GM19099 (cell line): ENCODE measurements around the gene CELF5.

Experiments used
- POLR2A ChIP-seq: IDR thresholded peaks from 3 replicates; pipeline ENCODE4 v1.6.1; 2011; ENCODE audit warnings: low read depth; ENCODE audit not compliant: insufficient read length; ENCODE audit errors: extremely low read depth

The CELF5 gene

DNA sequence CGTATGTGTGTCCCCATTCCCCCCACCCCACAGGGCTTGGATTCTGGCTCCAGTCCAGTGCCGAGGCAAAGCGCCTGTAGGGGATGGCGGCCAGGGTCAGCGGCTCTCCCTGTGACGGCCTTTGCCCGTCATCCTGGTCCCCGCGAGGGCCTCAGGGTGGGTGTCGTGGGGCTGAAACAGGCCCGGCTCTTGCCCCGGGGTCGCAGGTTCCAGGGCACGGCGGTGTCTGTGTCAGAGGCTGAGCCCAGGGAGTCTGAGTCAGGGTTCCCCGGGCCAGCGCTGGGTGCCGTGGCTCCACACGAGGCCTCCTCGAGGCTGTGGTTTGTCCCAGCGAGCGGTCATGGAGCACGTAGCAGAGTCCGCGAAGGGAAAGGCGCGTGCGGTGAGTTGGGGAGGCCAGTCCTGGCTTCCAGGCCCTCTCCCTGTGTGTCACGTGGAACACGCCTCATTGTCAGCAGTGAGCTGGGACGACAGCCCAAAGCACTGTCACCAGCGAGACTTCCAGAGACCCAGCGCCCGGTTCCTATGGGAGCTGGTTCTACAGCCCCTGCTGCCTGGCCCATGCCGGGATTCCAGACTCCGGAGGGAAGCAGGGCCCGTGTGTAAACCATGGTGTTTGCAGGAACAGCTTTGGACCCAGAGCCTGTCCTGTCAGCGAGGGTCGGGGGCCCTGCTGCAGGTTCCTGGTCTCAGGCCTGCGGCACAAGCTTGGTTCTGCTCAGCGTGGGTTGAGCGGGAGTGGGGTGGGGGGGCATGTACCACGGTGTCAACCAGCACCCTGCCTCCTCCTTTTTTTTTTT lies 25.4 kb upstream of the CELF5 start:
- TF ChIP-seq POLR2A, result no peak

DNA sequence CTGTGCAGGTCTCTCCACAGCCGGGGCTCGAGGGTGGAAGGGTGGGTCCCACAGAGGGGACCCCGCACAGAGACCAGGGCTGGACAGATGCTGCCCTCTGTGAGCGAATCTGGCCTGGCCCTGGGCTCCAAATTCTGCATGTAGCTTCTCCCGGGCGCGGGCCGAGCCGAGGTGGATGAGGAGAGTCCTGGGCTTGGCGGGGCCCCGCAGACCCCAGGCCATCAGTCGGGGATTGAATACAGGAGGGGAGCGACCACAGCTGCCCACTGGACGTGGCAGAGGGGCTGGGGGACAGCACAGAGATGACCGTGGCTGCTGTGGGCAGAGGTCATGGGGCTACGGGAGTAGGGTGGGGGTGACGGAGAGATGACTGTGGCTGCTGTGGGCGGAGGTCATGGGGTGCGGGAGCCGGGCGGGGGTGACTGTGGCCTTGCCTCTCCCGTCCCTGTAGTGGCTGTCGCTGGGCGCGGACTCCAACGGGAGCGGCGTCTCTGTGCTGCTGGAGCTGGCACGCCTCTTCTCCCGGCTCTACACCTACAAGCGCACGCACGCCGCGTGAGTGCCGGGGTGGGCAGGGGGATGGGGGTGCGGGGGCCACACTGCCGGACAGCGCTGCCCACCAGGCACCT lies 23.3 kb upstream of the CELF5 start:
- TF ChIP-seq POLR2A, result no peak

DNA sequence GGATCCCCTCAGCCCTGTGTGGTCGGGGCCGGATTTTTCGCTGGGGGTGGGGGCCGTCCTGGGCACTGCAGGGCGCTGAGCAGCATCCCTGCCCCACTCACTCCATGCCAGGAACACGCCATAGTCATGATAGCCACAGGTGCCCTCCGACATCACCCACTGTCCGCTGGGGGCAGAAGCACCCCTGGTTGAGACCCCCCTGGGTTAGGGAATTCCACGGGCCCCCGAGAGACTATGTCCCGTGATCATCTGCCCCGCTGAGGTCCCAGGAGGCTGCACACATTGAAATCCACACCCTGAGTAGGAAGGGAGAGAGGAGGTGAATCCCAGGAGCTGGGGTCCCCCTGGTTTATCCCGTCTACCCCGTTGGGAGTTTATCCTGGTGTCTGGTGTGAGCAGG lies 22.6 kb upstream of the CELF5 start:
- no peak for TF ChIP-seq POLR2A

DNA sequence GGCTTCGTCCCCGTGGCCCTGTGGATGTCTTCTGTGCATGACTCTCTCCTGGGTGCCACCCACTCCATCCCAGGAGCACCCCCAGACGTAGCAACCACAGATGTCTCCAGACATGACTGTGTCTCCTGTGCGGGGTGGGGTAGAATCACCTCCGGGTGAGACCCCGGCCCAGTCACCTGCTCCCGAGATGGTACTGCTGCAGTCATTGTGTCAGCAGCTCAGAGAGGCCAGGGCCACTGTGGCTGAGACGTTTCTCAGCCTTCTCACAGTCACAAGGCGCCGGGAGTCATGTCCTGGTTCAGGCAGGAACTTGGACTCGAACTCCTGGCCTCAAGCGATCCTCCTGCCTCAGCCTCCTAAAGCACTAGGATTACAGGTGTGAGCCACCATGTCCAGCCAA lies 22.1 kb upstream of the CELF5 start:
- no peak for TF ChIP-seq POLR2A

DNA sequence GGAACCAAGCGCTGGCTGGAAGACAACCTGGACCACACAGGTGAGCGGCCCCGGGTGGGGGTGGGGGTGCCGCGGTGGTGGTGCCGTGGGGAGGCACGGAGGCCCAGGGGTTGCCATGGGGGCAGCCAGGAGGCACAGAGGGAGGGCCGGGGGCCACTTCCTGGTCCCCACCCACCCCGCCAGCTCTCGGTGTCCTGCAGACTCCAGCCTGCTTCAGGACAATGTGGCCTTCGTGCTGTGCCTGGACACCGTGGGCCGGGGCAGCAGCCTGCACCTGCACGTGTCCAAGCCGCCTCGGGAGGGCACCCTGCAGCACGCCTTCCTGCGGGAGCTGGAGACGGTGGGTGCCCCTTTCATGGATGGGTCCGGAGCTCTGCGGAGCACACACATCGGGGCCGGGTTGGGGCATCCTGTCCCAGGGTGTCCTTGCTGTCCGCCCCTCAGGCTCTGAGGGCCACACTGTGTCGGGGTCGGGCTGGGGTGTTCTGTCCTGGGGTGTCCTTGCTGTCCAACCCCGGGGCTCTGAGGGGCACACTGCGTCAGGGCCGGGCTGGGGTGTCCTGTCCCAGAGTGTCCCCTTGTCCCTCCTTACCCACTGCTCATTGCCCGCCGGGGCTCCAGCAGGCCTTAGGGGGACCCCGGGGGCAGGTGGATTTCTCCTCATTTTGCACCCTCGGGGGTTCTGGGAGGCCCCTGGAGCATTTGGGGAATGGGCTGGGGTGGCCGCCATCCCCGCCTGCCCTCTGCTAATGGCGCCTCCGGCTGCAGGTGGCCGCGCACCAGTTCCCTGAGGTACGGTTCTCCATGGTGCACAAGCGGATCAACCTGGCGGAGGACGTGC lies 20.4 kb upstream of the CELF5 start:
- no peak for TF ChIP-seq POLR2A

DNA sequence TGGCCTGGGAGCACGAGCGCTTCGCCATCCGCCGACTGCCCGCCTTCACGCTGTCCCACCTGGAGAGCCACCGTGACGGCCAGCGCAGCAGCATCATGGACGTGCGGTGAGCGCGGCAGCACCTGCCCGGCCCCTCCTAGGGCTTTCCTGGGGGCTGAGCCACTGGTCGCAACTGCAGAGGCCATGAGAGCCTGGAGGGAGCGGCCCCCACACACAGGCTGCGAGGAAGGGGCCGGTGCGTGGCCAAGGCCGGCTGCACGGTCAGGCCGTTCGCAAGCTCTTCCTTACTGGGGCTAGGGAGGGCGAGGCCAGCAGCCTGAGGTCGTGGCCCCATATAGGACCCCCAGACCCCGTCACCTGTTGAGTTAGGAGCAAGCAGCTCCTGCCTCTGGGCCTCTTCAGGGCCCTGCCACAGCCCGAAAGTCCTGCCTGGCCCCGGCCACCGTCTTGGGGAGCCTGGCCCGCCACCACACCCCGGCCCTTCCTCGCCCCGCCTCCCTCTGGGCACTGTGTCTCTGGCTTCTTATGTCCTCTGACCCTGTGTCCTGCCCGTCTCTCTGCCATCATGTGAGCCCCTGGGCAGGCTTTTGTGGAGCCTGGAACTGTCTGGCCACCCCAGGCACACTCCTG lies 19.7 kb upstream of the CELF5 start:
- TF ChIP-seq POLR2A, result no peak

DNA sequence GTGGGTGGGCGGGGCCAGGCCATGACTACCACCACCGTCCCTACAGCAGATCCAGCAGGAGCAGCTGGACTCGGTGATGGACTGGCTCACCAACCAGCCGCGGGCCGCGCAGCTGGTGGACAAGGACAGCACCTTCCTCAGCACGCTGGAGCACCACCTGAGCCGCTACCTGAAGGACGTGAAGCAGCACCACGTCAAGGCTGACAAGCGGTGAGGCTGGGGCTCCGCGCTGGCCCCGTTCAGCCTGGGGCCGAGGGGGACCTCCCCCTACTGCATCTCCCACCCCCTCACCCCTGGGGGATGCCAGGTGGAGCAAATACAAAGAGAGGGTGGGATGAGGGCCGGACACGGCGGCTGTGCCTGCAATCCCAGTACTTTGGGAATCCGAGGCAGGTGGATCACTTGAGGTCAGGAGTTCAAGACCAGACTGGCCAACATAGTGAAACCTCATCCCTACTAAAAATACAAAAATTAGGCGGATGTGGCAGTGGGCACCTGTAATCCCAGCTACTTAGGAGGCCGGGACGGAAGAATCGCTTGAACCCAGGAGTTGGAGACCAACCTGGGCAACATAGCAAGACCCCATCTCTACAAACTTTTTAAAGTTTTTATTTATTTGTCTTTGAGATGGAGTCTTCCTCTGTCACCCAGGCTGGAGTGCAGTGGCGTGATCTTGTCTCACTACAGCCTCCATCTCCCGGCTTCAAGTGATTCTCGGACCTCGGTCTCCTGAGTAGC lies 18.1 kb upstream of the CELF5 start:
- TF ChIP-seq POLR2A, result no peak

DNA sequence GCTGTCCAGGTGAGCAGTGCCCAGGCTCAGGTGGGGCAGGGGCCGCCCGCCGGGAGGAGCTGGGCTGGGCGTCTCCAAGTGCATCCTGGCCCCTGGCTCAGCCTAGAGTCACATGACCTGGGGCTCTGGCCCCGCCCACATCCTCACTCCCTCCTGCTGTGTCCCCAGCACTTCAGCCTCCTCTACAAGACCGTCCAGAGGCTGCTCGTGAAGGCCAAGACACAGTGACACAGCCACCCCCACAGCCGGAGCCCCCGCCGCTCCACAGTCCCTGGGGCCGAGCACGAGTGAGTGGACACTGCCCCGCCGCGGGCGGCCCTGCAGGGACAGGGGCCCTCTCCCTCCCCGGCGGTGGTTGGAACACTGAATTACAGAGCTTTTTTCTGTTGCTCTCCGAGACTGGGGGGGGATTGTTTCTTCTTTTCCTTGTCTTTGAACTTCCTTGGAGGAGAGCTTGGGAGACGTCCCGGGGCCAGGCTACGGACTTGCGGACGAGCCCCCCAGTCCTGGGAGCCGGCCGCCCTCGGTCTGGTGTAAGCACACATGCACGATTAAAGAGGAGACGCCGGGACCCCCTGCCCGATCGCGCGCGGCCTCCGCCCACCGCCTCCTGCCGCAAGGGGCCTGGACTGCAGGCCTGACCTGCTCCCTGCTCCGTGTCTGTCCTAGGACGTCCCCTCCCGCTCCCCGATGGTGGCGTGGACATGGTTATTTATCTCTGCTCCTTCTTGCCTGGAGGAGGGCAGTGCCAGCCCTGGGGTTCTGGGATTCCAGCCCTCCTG lies 16.8 kb upstream of the CELF5 start:
- no peak for TF ChIP-seq POLR2A

DNA sequence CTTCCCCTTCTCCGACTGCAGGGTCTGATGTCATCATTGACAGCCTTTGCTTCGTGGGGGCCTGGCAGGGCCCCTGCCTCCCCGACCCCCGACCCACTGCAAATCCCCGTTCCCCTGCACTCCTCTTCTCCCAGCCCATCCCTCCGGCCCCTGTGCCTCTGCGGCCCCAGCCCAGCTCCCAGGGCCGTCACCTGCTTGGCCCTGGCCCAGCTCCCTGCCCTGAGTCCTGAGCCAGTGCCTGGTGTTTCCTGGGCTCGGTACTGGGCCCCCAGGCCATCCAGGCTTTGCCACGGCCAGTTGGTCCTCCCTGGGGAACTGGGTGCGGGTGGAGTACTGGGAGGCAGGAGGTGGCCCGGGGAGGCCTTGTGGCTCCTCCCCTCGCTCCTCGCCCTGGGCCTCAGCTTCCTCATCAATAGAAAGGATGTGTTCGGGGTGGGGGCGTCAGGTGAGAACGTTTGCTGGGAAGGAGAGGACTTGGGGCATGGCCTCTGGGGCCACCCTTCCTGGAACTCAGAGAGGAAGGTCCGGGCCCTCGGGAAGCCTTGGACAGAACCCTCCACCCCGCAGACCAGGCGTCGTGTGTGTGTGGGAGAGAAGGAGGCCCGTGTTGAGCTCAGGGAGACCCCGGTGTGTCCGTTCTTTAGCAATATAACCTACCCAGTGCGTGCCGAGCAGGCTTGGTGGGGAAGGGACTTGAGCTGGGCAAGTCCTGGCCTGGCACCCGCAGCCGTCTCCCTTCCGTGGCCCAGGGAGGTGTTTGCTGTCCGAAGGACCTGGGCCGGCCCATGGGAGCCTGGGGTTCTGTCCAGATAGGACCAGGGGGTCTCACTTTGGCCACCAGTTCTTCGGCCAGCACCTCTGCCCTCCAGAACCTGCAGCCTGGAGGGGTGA lies 15.9 kb upstream of the CELF5 start:
- TF ChIP-seq POLR2A, result no peak

DNA sequence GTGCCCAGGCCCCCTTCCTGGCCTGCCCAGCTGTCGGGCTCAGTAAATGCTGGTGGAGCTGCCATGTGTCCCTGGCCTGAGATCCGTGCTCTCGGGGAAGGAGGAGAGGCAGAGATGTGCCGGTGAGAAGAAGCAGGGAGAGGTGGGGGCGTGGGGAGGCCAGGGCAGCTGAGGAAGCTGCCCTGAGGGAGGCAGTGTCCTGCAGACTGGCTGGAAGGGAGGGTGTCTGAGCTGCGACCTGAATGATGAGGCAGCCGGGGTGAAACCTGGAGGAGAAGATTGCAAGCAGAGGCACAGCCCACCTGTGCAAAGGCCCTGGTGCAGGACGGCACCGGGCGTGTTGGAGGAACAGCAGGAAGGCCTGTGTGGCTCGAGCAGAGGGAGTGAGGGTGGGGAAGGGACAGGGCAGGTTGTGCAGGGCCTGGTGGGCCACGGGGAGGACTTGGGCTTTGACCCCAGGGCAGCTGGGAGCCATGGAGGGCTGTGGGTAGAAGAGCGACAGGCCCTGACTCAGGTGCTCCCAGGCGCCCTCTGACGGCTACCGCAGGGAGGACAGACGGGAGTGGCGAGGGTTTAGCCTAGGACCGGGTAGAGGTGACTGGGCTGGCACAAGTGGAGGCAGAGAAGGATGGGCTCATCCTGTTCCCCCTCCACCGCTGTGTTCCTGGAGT lies 14.0 kb upstream of the CELF5 start:
- peak; percentile 21 for TF ChIP-seq POLR2A

DNA sequence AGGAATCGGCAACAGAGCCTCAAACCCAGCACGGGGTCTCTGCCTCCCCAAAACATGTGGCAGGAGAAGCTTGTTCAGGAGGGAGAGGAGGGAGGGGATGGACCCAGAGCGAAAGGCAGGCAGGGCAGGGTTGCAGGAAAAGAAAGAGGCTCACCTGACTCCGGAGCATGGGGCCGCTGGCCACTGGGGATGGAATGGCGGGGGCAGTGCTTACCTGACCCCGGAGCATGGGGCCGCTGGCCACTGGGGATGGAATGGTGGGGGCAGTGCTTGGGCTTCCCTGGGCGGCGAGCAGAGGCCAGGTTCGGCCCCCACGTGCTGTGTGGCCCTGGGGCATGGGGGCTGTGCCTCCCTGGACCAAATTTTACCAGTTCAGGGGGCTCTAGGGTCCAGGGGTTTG lies 13.3 kb upstream of the CELF5 start:
- no peak for TF ChIP-seq POLR2A

DNA sequence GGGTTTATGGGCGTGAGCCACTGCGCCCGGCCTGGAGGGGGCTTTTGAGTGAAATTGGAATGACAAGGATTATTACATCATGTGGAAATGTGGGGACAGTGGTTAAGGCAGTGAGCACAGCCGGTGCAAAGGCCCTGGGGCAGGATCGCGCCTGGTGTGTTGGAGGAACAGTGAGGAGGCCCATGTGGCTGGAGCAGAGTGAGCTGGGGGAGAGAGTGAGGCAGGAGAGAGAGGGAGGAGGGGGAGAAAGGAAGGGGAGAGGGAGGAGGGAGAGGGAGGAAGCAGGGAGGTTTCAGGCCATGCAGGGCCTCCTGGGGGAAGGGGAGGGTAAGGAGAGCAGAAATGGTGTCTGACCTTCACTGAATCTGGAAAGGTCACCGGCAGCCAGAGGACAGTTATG lies 11.3 kb upstream of the CELF5 start:
- TF ChIP-seq POLR2A, result no peak
